H1 (cell line): ENCODE results near the gene SMIM35.

Source experiments
- BRCA1 ChIP-seq: IDR thresholded peaks from 2 replicates; pipeline ENCODE4 v1.6.1; 2012; ENCODE audit warnings: low read depth, low read length, improper control_type of control experiment
- CREB1 ChIP-seq: IDR thresholded peaks from 2 replicates; pipeline ENCODE4 v1.6.1; 2012; ENCODE audit warnings: inconsistent platforms
- MAFK ChIP-seq: IDR thresholded peaks from 2 replicates; pipeline ENCODE4 v1.6.1; 2012; ENCODE audit warnings: low read depth, mild to moderate bottlenecking, improper control_type of control experiment, low read length
- SUZ12 ChIP-seq: fragments of 200-600 bp; sonication (generic); IDR thresholded peaks from 2 replicates; pipeline ENCODE4 v1.6.1; 2012; ENCODE audit warnings: mild to moderate bottlenecking, inconsistent platforms, low read length, moderate library complexity, mixed read lengths
- YY1 ChIP-seq: IDR thresholded peaks from 2 replicates; pipeline ENCODE4 v1.6.1; 2011; ENCODE audit warnings: low read depth, mild to moderate bottlenecking, low read length
- TF ChIP-seq, protein P1 (sequence below): IDR thresholded peaks from 2 replicates; pipeline ENCODE4 v1.6.1; 2011; ENCODE audit warnings: low read depth, mild to moderate bottlenecking, low read length; ENCODE audit not compliant: insufficient read depth
- TF ChIP-seq, protein P2 (sequence below), 3 experiments: IDR thresholded peaks; 1 replicate in 2 of 3; 2 replicates in 1 of 3; pipeline versions ENCODE4 v1.5.1 to v1.6.1; 2011; ENCODE audit warnings: low read length in 3 of 3, mild to moderate bottlenecking in 3 of 3, inconsistent platforms in 2 of 3, low read depth in 1 of 3, moderate library complexity in 1 of 3; ENCODE audit not compliant: insufficient read depth in 1 of 3; ENCODE audit errors: control extremely low read depth in 1 of 3
- TF ChIP-seq, protein P3 (sequence below): IDR thresholded peaks from 2 replicates; pipeline ENCODE4 v1.6.1; 2012; ENCODE audit warnings: low read length, inconsistent platforms
- TF ChIP-seq, protein P4 (sequence below): IDR thresholded peaks from 2 replicates; pipeline ENCODE4 v1.6.1; 2011; ENCODE audit warnings: low read length, improper control_type of control experiment

DNA sequence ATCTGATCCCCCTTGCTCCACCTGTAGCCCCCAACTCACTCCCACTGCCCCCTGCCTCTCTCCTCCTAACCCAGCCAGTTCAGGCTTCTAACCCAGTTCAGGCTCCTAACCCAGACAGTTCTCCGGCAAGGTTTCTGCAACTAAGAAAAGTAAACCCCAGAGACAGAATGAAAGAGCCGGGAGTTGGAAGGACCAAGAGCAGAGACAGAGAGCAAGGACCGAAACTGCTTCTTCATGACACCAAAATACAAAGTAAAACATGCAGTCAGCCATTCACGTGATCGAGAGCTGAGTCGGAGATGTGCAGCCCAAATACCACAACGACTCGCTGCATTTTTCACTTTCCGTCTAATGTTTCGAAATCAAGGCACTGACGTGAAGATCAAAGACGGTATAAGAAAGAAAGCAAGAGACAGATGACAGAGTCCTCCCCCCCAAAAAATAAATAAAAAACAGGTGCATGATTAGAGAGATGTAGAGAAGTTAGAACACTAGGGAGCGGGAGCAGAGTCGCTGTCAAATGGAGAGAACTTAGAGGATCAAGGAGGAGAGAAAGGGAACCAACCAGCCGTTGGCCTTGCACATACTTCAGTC lies 99.7 kb downstream of the SMIM35 start:
- TF ChIP-seq, protein P1, sequence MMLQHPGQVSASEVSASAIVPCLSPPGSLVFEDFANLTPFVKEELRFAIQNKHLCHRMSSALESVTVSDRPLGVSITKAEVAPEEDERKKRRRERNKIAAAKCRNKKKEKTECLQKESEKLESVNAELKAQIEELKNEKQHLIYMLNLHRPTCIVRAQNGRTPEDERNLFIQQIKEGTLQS, result no peak
- no peak for TF ChIP-seq SUZ12
- TF ChIP-seq, protein P2, sequence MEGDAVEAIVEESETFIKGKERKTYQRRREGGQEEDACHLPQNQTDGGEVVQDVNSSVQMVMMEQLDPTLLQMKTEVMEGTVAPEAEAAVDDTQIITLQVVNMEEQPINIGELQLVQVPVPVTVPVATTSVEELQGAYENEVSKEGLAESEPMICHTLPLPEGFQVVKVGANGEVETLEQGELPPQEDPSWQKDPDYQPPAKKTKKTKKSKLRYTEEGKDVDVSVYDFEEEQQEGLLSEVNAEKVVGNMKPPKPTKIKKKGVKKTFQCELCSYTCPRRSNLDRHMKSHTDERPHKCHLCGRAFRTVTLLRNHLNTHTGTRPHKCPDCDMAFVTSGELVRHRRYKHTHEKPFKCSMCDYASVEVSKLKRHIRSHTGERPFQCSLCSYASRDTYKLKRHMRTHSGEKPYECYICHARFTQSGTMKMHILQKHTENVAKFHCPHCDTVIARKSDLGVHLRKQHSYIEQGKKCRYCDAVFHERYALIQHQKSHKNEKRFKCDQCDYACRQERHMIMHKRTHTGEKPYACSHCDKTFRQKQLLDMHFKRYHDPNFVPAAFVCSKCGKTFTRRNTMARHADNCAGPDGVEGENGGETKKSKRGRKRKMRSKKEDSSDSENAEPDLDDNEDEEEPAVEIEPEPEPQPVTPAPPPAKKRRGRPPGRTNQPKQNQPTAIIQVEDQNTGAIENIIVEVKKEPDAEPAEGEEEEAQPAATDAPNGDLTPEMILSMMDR (IDR thresholded peaks at IDR 0.05; ENCODE audit: control extremely low read depth in 1 of 3, insufficient read depth in 1 of 3, low read depth in 1 of 3, low read length in 3 of 3), result no peak
- TF ChIP-seq CREB1, result no peak
- TF ChIP-seq, protein P3, sequence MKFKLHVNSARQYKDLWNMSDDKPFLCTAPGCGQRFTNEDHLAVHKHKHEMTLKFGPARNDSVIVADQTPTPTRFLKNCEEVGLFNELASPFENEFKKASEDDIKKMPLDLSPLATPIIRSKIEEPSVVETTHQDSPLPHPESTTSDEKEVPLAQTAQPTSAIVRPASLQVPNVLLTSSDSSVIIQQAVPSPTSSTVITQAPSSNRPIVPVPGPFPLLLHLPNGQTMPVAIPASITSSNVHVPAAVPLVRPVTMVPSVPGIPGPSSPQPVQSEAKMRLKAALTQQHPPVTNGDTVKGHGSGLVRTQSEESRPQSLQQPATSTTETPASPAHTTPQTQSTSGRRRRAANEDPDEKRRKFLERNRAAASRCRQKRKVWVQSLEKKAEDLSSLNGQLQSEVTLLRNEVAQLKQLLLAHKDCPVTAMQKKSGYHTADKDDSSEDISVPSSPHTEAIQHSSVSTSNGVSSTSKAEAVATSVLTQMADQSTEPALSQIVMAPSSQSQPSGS, result no peak
- TF ChIP-seq, protein P4, sequence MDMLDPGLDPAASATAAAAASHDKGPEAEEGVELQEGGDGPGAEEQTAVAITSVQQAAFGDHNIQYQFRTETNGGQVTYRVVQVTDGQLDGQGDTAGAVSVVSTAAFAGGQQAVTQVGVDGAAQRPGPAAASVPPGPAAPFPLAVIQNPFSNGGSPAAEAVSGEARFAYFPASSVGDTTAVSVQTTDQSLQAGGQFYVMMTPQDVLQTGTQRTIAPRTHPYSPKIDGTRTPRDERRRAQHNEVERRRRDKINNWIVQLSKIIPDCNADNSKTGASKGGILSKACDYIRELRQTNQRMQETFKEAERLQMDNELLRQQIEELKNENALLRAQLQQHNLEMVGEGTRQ, result no peak
- no peak for TF ChIP-seq YY1
- TF ChIP-seq MAFK, result no peak
- TF ChIP-seq BRCA1, result no peak
